HFF-Myc (cell line): ENCODE results near the gene KRTAP4-9.
"Not testable (repeated sequence)": the region's sequence is repeated elsewhere in the genome, so short reads cannot be mapped to it uniquely, and the experiment has no call there.

ENCODE experiments used
- DNase-seq: peaks from one replicate; pipeline ENCODE4 v3.0.0-alpha.2; 2011; ENCODE audit warnings: low read depth; ENCODE audit errors: extremely low read depth
- H3K4me3 ChIP-seq: replicated peaks from 2 replicates; pipeline ENCODE4 v1.5.1; 2011; ENCODE audit warnings: low read depth, mild to moderate bottlenecking, control low read depth, low read length
- TF ChIP-seq, protein P1 (sequence below): IDR thresholded peaks from 2 replicates; pipeline ENCODE4 v1.5.1; 2012; ENCODE audit warnings: mild to moderate bottlenecking, low read depth, low read length, control low read depth; ENCODE audit errors: missing control alignments

KRTAP4-9 gene

DNA sequence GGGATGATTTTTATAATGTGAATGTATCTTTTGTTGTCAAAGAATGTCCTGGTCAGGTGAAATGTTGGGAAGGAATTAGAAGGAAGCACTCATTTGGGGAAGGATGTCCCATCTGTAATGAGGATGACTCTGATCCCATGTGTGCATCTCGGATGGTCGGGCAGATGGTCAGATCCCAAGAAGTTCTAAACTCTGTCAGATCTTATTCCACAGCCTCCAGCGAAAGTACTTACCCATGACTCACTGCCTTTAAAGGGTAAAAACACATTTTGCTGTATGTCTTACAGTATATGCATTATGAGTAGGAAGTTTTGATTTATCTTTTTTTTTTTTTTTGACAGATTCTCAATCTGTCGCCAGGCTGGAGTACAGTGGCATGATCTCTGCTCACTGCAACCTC lies 13.5 kb downstream of the KRTAP4-9 start:
- TF ChIP-seq, protein P1, sequence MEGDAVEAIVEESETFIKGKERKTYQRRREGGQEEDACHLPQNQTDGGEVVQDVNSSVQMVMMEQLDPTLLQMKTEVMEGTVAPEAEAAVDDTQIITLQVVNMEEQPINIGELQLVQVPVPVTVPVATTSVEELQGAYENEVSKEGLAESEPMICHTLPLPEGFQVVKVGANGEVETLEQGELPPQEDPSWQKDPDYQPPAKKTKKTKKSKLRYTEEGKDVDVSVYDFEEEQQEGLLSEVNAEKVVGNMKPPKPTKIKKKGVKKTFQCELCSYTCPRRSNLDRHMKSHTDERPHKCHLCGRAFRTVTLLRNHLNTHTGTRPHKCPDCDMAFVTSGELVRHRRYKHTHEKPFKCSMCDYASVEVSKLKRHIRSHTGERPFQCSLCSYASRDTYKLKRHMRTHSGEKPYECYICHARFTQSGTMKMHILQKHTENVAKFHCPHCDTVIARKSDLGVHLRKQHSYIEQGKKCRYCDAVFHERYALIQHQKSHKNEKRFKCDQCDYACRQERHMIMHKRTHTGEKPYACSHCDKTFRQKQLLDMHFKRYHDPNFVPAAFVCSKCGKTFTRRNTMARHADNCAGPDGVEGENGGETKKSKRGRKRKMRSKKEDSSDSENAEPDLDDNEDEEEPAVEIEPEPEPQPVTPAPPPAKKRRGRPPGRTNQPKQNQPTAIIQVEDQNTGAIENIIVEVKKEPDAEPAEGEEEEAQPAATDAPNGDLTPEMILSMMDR: no peak
- DNase-seq: peak; percentile 51
- no peak overlapping the region for H3K4me3 ChIP-seq

DNA sequence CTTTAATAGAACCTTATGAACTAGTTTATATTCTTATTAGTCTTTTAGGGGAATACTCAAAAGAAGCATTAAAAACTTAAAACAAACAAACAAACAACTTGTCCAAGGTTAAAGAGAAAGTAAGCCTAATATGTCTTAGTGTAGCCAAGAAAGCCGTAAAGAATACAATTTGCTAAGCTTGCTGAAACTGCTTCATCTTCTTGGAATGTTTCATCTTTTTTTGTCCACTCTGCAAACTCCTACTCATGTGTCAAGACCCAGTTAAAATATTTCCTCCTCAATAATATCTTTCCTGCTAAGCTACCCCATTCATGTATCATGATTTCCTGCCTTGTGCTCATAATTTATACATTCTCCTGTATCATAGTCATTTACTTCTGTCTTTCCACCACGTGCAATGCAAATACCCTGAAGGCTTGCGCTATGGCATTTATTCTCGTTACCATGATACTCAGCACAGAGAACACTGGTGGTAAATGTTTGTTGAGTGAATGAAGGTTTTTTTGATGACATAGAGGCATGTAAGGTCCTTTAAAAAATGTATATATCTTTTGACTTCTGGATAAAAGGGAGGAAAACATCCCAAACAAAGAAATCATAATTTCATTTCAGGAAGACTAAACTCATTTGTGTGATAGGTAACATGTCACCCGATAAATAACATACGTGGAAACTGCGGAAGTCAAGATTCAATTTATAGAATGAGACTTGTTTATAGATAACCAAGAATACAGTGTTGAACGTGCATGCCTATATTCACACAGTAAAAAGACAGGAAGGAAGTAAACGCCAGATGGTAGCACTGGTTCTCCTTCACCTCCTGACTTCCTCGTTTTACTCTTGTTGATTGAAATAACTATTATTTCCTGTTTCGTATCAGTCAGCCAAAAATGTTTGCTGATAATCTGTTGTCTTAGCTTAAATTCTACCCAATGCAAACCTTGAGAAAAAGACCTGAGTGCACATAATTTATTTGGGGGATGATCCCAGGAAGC lies 14.8 kb downstream of the KRTAP4-9 start:
- not testable (repeated sequence) for DNase-seq, H3K4me3 ChIP-seq

DNA sequence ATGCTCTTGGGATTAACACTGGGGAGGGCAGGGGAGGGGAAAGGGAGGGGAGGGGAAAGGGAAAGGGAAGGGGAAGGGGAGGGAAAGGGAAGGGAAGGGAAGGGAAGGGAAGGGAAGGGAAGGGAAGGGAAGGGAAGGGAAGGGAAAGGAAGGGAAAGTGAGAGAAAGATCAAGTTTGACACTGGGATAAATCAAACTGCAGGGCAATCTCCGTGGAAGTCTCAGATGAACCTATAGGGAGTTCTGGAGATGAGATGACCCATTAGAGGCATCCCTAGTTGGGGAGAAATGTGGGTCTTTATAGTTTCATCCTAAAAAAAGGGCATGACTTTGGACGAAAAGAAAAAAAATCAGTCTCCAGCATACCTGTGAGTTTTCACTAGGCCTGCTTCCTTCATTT lies 16.6 kb downstream of the KRTAP4-9 start:
- TF ChIP-seq, protein P1: no peak
- H3K4me3 ChIP-seq: no peak overlapping the region

DNA sequence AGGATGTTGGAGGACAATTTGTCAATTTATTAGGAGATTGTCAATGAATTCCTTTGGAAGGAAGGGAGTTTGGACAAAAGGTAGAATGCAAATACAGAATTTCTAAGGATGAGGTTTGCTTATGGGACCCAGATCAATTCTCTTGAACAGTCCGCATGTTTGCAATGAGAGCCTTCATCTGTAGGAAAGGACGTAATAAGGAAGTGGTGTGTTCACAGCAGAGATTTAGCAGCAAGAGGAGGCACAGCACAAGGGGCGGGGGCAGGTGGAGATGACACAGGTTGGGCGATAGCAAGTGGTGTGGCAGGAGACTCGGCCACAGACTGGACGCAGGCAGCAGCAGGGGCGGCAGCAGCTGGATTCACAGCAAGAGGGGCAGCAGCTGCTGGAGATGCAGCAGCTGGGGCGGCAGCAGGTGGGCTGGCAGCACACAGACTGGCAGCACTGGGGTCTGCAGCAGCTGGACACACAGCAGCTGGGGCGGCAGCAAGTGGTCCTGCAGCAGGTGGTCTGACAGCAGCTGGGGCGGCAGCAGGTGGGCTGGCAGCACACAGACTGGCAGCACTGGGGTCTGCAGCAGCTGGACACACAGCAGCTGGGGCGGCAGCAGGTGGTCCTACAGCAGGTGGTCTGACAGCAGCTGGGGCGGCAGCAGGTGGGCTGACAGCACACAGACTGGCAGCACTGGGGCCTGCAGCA lies 18.3 kb downstream of the KRTAP4-9 start:
- DNase-seq: not testable (repeated sequence)

More for the DNA sequence above, 16.6 kb downstream of the KRTAP4-9 start:
- no peak for DNase-seq

DNA sequence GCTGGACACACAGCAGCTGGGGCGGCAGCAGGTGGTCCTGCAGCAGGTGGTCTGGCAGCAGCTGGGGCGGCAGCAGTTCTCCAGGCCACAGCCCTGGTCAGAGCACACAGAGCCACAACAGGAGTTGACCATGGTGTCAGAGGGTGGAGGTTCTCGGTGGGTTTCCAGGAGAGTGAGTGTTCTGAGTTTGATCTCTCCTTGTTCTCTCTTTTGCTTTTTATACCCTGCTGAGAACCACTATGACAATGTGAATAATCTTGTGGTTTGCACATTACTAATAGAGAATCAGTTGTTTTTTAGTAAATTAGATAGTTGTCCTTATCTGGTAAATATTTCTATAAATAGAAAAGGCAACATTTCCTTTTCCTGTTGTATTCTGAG lies 18.8 kb downstream of the KRTAP4-9 start, which contains the start of gene KRTAP4-12:
Gene KRTAP4-12, minus strand, starts transcription at position 192 of the 381 bp plus-strand sequence. Its CDS starts 60 bp downstream, at position 132.
- DNase-seq: not testable (repeated sequence)

More for the DNA sequence above, 18.3 kb downstream of the KRTAP4-9 start:
- not testable (repeated sequence) for H3K4me3 ChIP-seq

DNA sequence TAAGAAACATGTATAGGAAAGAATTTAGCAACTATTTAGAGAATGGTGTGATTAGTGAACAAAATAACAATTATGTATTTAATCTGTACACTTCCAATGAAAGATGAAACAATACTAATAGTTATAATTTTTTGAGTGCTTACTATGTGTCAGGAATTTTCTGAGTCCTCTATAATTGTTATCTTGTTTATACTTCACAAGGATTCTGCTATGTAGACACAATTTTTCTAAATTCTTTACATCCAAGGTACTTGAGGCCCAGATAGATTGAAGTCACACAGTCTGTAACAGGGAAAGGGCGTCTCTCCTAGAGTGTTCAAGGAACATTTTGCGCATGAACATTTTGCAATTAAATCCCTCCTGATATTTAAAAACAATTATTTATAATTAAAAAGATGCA lies 19.9 kb downstream of the KRTAP4-9 start:
- TF ChIP-seq, protein P1: no peak
- no peak for DNase-seq
- no peak overlapping the region for H3K4me3 ChIP-seq

More for the DNA sequence above, 18.8 kb downstream of the KRTAP4-9 start, which contains the start of gene KRTAP4-12:
- H3K4me3 ChIP-seq: not testable (repeated sequence)

DNA sequence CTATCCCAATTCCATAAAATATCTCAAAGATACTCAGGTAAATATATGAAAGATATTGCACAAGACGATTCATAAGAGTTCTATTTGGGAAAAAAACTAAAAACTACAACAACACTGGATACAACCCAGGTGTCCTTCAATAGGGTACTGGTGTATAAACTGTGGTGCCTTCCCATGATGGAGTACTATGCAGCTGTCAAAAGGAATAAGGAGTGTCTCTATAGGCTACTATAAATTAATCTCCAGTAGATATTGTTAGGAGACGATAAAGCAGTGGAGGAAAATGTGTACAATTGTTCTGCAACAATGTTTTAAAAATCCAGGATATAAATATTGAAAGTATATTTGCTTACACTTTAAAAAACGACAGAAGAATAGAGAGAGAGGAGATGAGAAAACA lies 21.2 kb downstream of the KRTAP4-9 start:
- DNase-seq: no peak
- no peak overlapping the region for H3K4me3 ChIP-seq
- TF ChIP-seq, protein P1: no peak

DNA sequence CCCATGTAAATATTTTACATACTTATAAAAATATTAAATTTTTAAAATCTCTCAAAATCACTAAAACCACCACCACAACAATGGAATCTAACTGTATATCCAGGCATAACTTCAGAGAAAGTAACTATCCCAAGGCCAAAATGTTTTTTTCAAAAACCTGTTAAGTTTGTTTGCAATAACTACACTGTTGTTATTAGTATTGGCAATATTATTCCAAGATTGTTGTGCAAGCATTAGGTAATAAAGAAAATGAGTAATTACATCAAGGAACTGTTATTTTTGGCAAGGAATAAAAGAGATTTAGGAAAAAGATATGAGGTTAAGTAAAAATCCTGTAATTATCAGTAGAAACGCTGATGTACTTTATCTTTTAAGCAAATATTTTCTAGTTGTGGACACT lies 22.2 kb downstream of the KRTAP4-9 start:
- DNase-seq: no peak
- H3K4me3 ChIP-seq: no peak overlapping the region
- TF ChIP-seq, protein P1: no peak
